ENCODE data around the gene C2CD4A. TPM values are rescaled to one million over a fixed set of nuclear protein-coding genes. Genes with fewer than 3 reads are reported as not detected.

C2CD4A gene
- total and polyA plus RNA-seq, 9 of the 15 experiments (the other 6 are each of a cell fraction or from before 2014, with no cell fraction given), result not detected

DNA sequence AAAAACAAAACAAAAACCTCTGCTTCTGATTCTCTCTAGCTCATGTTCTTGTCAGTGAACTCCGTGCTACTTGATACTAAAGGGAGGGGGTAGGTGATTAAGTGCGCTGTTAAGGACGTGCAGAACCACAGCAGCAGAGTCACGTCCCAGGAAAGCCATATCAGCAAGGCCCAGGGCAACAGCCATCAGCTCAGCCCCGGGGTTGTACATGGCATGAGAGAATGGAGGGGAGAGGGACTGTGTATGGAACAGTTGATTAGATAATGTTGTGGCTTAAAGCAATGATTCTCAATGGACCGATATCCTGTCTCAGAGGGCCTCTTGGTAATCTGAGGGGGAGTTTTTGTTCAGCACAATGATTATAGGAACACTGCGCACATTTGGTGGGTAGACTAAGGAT is 27.6 kb downstream of the C2CD4A start (continued):
- peak; percentile 54; the same call in 1 of the 2 replicates for TF ChIP-seq JUND (IDR thresholded peaks at IDR 0.05; ENCODE audit: borderline replicate concordance, low read depth, low read length)
- peak; percentile 15; the same call in 1 of the 3 replicates for TF ChIP-seq JUND (tag; IDR thresholded peaks at IDR 0.05; ENCODE audit: borderline replicate concordance, low read depth, low read length)
- no peak for TF ChIP-seq XRCC4 (IDR thresholded peaks at IDR 0.05; ENCODE audit: extremely low read depth, insufficient read depth, insufficient read length)
- TF ChIP-seq BCL6 (CRISPR knock-in tag; IDR thresholded peaks at IDR 0.05), result peak; percentile 81
- TF ChIP-seq GTF2F1 (IDR thresholded peaks at IDR 0.05; ENCODE audit: low read depth, low read length), result no peak
- TF ChIP-seq, protein P1, sequence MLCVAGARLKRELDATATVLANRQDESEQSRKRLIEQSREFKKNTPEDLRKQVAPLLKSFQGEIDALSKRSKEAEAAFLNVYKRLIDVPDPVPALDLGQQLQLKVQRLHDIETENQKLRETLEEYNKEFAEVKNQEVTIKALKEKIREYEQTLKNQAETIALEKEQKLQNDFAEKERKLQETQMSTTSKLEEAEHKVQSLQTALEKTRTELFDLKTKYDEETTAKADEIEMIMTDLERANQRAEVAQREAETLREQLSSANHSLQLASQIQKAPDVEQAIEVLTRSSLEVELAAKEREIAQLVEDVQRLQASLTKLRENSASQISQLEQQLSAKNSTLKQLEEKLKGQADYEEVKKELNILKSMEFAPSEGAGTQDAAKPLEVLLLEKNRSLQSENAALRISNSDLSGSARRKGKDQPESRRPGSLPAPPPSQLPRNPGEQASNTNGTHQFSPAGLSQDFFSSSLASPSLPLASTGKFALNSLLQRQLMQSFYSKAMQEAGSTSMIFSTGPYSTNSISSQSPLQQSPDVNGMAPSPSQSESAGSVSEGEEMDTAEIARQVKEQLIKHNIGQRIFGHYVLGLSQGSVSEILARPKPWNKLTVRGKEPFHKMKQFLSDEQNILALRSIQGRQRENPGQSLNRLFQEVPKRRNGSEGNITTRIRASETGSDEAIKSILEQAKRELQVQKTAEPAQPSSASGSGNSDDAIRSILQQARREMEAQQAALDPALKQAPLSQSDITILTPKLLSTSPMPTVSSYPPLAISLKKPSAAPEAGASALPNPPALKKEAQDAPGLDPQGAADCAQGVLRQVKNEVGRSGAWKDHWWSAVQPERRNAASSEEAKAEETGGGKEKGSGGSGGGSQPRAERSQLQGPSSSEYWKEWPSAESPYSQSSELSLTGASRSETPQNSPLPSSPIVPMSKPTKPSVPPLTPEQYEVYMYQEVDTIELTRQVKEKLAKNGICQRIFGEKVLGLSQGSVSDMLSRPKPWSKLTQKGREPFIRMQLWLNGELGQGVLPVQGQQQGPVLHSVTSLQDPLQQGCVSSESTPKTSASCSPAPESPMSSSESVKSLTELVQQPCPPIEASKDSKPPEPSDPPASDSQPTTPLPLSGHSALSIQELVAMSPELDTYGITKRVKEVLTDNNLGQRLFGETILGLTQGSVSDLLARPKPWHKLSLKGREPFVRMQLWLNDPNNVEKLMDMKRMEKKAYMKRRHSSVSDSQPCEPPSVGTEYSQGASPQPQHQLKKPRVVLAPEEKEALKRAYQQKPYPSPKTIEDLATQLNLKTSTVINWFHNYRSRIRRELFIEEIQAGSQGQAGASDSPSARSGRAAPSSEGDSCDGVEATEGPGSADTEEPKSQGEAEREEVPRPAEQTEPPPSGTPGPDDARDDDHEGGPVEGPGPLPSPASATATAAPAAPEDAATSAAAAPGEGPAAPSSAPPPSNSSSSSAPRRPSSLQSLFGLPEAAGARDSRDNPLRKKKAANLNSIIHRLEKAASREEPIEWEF (CRISPR knock-in tag; IDR thresholded peaks at IDR 0.05), result peak; percentile 60; the same call in 1 of the 2 replicates
- TF ChIP-seq, protein P2, sequence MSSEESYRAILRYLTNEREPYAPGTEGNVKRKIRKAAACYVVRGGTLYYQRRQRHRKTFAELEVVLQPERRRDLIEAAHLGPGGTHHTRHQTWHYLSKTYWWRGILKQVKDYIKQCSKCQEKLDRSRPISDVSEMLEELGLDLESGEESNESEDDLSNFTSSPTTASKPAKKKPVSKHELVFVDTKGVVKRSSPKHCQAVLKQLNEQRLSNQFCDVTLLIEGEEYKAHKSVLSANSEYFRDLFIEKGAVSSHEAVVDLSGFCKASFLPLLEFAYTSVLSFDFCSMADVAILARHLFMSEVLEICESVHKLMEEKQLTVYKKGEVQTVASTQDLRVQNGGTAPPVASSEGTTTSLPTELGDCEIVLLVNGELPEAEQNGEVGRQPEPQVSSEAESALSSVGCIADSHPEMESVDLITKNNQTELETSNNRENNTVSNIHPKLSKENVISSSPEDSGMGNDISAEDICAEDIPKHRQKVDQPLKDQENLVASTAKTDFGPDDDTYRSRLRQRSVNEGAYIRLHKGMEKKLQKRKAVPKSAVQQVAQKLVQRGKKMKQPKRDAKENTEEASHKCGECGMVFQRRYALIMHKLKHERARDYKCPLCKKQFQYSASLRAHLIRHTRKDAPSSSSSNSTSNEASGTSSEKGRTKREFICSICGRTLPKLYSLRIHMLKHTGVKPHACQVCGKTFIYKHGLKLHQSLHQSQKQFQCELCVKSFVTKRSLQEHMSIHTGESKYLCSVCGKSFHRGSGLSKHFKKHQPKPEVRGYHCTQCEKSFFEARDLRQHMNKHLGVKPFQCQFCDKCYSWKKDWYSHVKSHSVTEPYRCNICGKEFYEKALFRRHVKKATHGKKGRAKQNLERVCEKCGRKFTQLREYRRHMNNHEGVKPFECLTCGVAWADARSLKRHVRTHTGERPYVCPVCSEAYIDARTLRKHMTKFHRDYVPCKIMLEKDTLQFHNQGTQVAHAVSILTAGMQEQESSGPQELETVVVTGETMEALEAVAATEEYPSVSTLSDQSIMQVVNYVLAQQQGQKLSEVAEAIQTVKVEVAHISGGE (CRISPR knock-in tag; IDR thresholded peaks at IDR 0.05), result peak in 1 of 3 experiments; percentile 82; a peak in 2 of 6 replicates
- TF ChIP-seq TRIM28 (IDR thresholded peaks at IDR 0.05), result no peak
- TF ChIP-seq, protein P3, sequence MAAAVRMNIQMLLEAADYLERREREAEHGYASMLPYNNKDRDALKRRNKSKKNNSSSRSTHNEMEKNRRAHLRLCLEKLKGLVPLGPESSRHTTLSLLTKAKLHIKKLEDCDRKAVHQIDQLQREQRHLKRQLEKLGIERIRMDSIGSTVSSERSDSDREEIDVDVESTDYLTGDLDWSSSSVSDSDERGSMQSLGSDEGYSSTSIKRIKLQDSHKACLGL (CRISPR knock-in tag; IDR thresholded peaks at IDR 0.05; ENCODE audit: borderline replicate concordance, poor library complexity, severe bottlenecking), result no peak
- TF ChIP-seq, protein P4, sequence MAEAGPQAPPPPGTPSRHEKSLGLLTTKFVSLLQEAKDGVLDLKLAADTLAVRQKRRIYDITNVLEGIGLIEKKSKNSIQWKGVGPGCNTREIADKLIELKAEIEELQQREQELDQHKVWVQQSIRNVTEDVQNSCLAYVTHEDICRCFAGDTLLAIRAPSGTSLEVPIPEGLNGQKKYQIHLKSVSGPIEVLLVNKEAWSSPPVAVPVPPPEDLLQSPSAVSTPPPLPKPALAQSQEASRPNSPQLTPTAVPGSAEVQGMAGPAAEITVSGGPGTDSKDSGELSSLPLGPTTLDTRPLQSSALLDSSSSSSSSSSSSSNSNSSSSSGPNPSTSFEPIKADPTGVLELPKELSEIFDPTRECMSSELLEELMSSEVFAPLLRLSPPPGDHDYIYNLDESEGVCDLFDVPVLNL (CRISPR knock-in tag; IDR thresholded peaks at IDR 0.05; ENCODE audit: low read depth), result no peak
- TF ChIP-seq MIER1 (IDR thresholded peaks at IDR 0.05; ENCODE audit: low read depth), result no peak
- TF ChIP-seq TBL1XR1 (IDR thresholded peaks at IDR 0.05; ENCODE audit: low read length in 2 of 2), result peak in 1 of 2 experiments; percentile 71; a peak in 1 of 4 replicates
- no peak for TF ChIP-seq LCOR (CRISPR knock-in tag; IDR thresholded peaks at IDR 0.05)
- TF ChIP-seq KLF13 (tag; IDR thresholded peaks at IDR 0.05; ENCODE audit: borderline replicate concordance, low read depth), result no peak
- TF ChIP-seq SAP30 (IDR thresholded peaks at IDR 0.05; ENCODE audit: borderline replicate concordance, insufficient read depth, low read depth, low read length, poor library complexity, severe bottlenecking), result no peak
- TF ChIP-seq EP400 (IDR thresholded peaks at IDR 0.05), result peak; percentile 25; the same call in 1 of the 2 replicates

Data from K562 (cell line).